H4 (cell line): ENCODE measurements around the gene C17orf67. TPM values are rescaled to one million over a fixed set of nuclear protein-coding genes. Genes with fewer than 3 reads are reported as not detected.
"Not testable (repeated sequence)": the region's sequence is repeated elsewhere in the genome, so short reads cannot be mapped to it uniquely, and the experiment has no call there.

Experiments used
- DNase-seq: peaks from one replicate; pipeline ENCODE4 v3.0.0-alpha.2; 2015; ENCODE audit warnings: low spot score
- total RNA-seq: library from RNA; depleted of rRNA; stranded (reverse); fragments of >200 nt; shearing (Covaris generic); gene quantifications from 2 replicates; pipeline ENCODE4 v1.2.3, GENCODE V29; 2014; rRNA removed

Gene C17orf67
- total RNA-seq, 1 experiment from 2014 or later = 0.72 TPM

GRCh38 chr17:56773124-56773523 is 60.6 kb downstream of the C17orf67 start:
- no peak for DNase-seq

- no peak for DNase-seq
These were observed 61.3 kb downstream of the C17orf67 start for GRCh38 chr17:56772442-56772841.

GRCh38 chr17:56771975-56772374 is 61.7 kb downstream of the C17orf67 start:
- DNase-seq = no peak

- DNase-seq = no peak
These were observed 62.2 kb downstream of the C17orf67 start for GRCh38 chr17:56771563-56771962.

GRCh38 chr17:56770427-56770826 is 63.3 kb downstream of the C17orf67 start:
- DNase-seq = no peak

GRCh38 chr17:56765449-56765848 is 68.3 kb downstream of the C17orf67 start:
- DNase-seq = no peak

GRCh38 chr17:56762988-56763387 is 70.7 kb downstream of the C17orf67 start:
- no peak for DNase-seq

GRCh38 chr17:56762144-56762543 is 71.6 kb downstream of the C17orf67 start:
- no peak for DNase-seq

GRCh38 chr17:56761387-56761786 is 72.3 kb downstream of the C17orf67 start:
- DNase-seq = no peak

GRCh38 chr17:56757611-56758010 is 76.1 kb downstream of the C17orf67 start:
- not testable (repeated sequence) for DNase-seq

GRCh38 chr17:56756536-56756935 is 77.2 kb downstream of the C17orf67 start:
- DNase-seq = peak; percentile 74

GRCh38 chr17:56755310-56755709 is 78.4 kb downstream of the C17orf67 start:
- DNase-seq = no peak

GRCh38 chr17:56754523-56755208 is 79.1 kb downstream of the C17orf67 start:
- DNase-seq = peak; percentile 67

- no peak for DNase-seq
These were observed 81.4 kb downstream of the C17orf67 start for GRCh38 chr17:56752263-56752836.

- DNase-seq = no peak
These were observed 82.5 kb downstream of the C17orf67 start for GRCh38 chr17:56751145-56751738.

- DNase-seq = no peak
These were observed 89.0 kb downstream of the C17orf67 start for GRCh38 chr17:56744721-56745120.

- no peak for DNase-seq
These were observed 91.1 kb downstream of the C17orf67 start for GRCh38 chr17:56742601-56743000.

Other genes with a start within 250 kb of the C17orf67 start
- 0.78 and 1.2 TPM in 2 replicates for gene NOG, start 240.2 kb downstream of the C17orf67 start, total RNA-seq
- 0.37 and 0.64 TPM in 2 replicates for gene DGKE, start 231 bp upstream of the C17orf67 start, total RNA-seq
- gene TRIM25, start 80.1 kb upstream of the C17orf67 start, total RNA-seq = 23.8 and 25.9 TPM in 2 replicates
- 20.2 and 23.0 TPM in 2 replicates for gene COIL, start 127.1 kb upstream of the C17orf67 start, total RNA-seq
- gene SCPEP1, start 144.2 kb upstream of the C17orf67 start, total RNA-seq = 156 and 191 TPM in 2 replicates